HG02852 (cell line): ENCODE measurements around the gene FGFR3.

Experiments used
- ATAC-seq: cut with Tn5 transposase; IDR thresholded peaks from one replicate; pipeline ENCODE4 v1.9.1; 2021; ENCODE audit warnings: mild to moderate bottlenecking, moderate library complexity; ENCODE audit not compliant: unreplicated experiment

Gene FGFR3

DNA sequence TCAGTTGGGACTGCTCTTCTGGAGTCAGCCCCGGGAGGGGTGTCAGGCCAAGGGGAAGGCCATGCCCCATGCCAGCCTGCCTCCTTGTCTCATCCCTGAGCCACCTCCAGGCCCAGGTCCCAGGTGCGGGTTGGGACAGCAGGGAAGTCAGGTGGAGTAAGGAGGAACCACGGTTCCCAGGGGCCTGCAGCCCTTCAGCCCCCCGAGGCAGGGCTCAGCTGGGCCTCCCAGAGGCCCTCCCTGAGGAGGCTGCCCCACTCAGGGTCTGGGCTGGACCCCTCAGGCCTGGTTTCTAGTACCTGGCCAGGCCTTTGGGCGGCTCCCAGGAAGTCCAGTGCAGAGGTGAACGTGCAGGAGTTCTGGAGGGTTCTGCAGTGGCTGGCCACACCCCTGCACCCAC, 23.4 kb upstream of the FGFR3 start:
- no peak for ATAC-seq

DNA sequence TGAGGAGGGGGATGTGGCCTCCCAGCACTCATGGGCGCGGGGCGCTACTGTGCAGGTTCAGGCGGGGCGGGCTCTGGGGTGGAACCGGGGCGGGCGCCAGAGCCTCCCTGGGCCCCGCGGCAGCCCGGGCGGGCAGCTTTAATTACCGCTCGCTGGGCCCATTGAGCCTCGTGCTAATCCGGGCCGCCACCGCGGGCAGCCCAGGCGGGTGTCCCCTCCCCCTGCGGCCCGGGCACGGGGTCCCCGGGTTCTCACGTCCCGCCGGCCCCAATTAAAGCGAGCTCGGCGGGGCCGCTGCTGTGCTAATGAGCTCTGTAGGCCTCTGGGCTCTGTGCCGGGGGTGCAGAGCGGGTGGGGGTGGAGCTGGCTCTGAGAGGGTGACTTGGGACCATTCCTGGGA, 22.8 kb upstream of the FGFR3 start:
- ATAC-seq: no peak

DNA sequence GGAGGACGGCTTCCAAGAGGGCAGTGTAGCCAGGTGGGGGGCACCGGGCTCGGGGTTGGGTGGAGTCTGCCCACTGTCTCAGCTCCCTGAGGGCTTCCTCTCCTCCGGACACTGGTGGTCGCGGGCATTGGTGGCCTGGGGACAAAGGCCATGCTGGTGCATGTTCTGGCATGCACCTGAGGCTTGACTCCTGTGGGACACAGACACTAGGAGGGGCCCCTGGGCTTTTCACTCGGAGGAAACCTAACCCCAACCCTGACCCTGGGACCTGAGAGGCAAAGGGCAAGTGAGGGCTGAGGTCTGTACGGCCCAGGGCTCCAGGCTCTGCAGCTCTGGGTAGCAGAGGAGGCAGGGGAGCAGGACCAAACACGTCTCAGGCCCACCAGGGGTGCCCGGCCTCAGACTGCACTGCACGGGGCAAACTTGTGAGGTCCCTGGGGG, 22.3 kb upstream of the FGFR3 start:
- ATAC-seq: no peak

DNA sequence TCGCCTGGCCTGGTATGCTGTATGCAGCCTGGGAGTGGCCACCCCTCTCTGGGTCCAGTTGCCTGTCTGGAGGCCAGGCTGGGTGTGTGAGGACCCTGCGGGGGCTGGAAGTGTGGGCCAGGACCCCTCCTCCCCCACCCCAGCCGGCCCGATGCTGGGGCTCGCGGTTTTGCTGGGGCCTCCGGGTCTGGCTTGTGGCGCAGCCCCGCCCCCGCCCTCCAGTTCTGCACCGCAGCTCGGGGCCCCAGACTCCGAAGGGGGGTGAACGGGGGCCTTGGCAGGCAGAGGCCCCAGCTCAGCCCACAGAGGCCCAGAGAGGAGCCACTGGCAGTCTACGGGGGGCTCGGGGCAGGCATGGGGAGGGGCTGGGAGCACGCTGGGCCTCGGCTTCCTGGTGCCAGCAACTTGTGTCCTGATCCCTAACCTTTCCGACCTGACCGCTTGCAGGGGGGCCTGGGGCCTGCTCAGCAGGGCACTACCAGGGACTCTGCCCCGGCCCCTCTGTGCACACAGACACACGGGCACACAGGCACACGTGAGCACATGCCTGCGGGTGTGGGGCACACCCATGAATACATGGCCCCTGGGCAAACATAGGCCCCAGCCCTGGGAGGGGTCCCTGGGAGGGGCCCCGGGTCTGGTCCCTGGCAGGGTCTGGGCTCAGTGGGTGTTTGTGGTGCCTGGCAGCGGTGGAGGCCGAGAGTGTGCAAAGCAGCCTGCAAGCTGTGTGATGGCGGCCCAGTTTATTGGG, 21.4 kb upstream of the FGFR3 start:
- ATAC-seq: no peak

DNA sequence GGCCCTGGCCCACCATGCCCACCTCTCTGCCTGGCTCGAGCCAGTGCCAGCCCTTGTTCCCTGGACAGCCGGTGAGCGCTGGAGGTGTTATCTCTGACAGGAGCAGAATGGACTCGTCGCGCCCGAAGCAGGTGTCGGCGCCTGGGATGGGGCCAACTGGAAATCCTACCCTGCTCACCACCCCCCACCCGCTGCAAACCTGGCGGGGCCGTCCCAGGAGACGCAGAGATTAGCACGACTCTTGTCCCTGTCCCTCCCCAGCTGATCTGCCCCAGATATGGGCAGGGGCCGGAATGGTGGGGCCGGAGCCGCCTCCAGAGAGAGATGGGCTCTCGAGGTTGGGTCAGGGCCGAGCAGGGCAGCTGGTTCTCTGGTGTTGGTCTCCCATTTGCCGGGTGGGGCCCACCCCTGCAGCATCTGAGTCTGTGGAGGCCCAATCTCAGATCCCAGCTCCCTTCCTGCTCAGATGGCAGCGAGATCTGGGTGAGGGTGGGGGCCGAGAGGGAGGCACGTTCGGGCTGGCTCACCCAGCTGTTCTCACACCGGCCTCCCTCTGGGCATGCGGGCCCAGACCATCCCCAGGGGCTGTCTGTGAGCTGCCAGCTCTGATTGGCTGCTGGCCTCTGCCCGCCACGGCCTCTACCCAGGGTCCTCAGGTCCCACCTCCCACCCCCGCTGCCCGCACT, 20.1 kb upstream of the FGFR3 start:
- ATAC-seq: no peak

DNA sequence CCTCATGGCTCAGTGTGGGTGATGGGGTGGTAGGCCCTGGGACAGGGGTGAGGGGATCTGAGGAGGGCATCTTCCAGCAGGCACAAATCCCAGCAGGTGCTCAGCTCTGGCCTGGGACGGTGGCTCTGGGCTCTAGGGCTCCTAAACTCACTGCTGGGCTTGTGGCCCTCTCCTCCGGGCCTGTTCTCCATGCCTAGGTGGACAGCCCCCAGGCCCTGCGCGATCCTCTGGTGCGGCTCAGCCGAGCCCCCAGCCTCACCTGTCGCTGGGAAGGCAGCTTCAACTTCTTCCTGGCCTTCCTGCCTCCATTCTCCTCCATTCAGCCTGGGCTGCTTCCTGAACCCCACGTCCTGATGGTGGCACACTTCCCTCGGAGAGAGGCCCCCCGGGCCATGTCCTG, 19.3 kb upstream of the FGFR3 start:
- no peak for ATAC-seq

DNA sequence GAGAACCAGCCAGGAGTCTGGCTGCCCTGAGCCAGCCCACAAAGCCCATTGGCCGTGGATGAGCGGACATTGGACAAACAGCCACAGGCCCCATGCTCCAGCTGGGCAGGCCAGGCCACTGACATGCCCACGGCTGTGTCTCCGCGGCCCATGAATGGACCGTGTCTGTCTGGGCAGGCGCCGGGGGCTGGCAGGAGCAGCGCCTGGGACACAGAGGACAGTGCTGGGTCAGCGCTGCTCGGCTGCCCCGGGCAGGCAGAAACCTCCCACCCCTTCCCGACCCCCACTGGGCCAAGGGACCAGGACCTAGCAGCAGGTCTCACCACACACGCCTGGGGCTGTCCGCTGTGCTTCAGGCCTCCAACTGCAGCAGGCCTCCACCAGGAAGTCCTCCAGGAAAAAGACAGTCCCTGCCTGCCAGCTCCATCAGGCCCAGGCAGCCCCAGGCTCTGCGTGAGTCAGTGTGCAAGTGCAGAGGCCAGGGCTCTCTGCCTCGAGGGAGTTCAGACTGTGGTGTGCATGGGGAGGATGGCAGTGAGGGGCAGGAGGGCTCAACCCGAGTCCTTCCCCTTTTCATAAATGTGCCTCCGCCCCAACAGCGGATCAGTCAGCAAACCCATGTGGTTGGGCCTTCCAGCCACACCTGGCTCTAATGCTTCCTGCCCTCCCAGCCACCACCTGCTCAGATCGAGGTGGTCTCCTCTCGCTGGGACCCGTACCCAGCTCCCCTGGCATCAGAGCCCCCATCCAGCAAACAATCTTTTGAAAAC, 17.2 kb upstream of the FGFR3 start:
- no peak for ATAC-seq

GRCh38 chr4:1776521-1777161, 16.5 kb upstream of the FGFR3 start:
- ATAC-seq: no peak

- no peak for ATAC-seq
Observed at GRCh38 chr4:1777822-1778641, 15.1 kb upstream of the FGFR3 start.

DNA sequence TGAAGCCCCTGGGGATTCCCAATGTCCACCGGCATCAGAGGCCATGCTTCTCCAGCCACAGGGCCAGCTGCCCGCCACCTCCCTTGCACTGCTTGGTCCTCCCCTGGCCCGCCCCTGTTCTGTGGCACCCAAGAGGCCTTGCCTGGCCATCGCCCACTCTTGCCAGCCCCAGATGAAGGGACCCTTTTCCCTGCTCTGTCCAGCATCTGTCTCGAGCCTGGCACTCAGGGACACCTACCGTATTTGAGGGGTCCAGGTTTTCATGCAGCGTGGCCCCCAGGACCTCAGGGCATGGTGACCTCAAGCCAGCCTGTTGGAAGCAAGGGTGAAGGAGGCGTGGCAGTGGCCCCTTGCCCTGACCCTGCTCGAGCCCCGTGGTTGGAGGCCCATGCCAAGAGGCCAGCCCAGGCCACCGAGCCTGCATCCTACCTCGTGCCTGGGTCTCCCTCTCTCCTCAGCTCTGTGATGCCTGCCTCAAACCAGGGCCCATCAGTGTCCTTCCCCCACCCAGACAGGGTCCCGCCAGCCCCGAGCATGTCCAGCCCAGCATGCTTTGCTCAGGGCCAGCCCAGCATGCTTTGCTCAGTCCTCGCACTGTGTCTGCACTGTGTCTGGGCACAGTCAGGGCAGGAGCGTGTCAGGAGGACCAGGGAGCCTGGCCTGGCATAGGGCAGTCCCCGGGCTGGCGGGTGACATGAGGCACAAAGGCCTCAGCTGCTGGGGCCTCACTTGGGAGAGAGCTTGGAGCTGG, 14.3 kb upstream of the FGFR3 start:
- ATAC-seq: no peak

DNA sequence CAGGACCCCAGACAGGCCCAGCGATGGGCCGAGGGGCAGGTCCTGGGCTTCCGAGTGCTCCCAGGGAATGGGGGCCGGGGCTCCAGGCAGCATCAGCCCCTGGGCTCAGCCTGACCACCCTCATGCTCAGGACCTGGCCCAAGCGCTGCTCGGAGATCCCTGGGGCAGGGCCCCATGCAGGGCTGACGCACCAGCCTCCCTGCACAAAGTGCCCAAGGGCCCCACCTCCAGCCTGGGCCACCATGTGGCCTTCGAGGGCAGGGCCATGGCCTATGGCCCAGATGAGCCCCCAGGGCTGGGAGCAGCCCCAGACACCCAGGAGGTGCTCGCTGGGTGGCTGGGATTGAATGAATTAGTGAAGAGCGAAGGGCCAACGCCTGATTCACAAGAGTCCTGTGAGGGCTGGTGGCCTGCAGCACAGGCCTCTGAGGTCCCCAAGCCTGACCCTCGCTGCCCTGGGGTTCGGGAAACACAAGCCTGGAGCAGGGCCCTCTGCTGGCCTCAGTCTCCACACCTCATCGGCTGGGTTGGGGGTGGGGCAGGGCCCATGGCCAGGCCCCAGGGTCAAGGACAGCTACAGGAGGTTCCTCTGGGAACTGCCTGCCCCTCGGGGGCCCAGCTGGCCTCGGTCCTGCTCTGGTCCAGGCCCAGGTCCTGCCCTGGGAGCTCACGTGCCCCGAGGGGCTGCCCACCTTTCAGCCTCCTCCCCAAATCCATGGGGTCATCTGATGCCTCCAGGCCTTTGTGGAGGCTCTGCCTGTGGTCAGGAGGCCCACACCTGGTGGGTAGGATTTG, 13.3 kb upstream of the FGFR3 start:
- no peak for ATAC-seq

DNA sequence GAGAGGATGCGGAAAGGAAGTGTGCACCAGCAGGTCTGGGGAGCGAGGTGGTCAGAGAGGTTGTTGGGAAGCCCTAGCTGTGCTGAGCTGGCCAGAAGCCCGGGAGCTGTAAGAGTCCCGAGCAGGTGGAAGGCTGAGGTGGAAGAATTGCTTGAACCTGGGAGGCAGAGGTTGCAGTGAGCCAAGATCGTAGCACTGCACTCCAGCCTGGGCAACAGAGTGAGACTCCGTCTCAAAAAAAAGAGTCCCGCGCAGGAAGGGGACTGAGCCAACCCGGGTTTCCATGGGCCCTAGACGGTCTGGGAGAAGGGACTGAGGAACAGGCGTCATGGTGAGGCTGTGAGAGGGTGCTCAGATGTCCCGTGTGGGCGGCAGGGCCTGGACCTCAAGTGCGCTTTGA, 12.7 kb upstream of the FGFR3 start:
- no peak for ATAC-seq

GRCh38 chr4:1783015-1783414, 10.1 kb upstream of the FGFR3 start:
- ATAC-seq: no peak

DNA sequence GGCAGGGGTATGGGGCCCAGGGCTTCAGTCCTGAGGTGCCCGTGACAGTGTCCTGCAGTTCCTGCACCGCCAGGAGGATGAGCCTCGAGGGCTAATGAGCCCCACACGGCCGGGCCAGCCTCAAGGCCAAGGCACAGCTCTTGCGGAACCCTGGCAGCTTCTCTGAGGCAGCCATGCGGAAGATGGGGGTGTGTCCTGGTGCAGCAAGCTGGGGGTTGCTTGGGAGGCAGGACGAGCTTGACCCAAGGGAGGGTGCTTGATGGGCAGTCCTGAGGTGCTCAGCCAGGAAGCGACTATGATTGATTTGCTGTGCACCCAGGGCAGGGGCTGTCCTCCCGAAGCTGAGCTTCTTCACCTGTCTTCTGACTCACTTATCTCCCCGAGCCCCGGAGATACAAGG, 9.1 kb upstream of the FGFR3 start:
- ATAC-seq: no peak

DNA sequence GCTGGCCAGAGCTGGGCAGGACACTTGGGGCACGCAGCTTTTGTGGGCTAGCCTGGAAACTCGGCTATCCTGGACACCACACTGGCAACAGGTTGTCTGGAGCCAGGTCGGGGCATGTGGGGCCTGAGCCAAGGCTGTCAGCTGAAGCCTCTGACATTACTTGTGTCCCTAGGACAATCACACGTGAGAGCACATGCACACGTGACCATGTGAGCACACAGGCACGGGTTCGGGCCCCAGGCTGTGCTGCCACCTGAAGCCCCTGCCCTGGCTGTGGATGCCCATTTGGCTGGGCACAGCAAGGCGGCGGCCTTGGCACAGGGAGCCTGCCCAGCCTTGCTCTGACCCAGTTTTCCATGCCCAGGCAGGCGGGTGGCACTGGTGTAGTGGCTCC, 8.7 kb upstream of the FGFR3 start:
- ATAC-seq: no peak

DNA sequence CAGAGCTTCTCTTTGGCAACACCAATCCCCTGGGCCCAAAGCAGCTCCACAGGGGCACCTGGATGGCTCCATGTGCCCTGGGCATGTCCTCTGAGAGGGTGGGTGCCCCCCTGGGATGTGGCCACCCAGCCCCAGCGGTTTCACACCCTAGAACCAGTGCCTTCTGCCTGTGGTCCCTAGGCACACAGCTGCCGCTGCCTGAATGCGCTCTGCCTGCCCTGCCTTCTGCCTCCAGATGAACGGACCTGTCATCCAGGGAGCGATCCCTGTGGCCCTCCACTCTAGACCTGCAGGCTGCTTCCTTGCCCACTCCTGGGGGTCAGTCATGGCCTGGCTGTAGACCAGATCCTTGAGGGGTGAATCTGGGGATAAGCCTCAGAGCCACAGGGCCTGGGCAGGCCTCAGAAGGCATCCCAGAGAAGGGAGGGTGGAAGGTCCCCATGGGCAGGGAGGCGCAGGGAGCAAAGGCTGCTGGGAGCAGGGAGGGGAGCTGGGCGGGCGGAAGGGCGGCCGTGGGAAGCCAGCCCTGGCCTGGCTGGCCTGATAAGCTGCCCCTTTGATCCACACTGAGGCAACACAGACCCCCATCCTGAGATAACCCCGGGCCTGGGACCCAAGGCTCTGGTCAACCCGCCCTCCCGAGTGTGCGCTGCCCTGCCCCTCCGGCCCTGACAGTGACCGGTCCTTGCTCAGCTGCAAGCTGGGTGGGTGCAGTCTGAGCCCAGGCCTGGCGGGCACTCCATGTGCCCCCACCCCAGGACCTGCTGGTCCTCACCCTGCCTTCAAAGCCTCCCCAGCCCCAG, 8.1 kb upstream of the FGFR3 start:
- ATAC-seq: no peak

GRCh38 chr4:1785592-1785991, 7.5 kb upstream of the FGFR3 start:
- ATAC-seq: no peak
